Mammary epithelial cell (primary cell): Measurements from ENCODE around the gene NKPD1.

Experiments used
- CTCF ChIP-seq, 2 donors: IDR thresholded peaks in 1 of 2; conservative IDR thresholded peaks in 1 of 2; 2 replicates each; pipeline ENCODE4 v1.5.1; 2011 to 2012; ENCODE audit warnings: inconsistent platforms in 2 of 2, low read length in 2 of 2, mild to moderate bottlenecking in 2 of 2, control low read depth in 1 of 2, low read depth in 1 of 2; ENCODE audit not compliant: insufficient read depth in 1 of 2; ENCODE audit errors: extremely low read depth in 1 of 2
- EZH2 ChIP-seq: IDR thresholded peaks from 2 replicates; pipeline ENCODE4 v1.6.1; 2012; ENCODE audit warnings: low read length, inconsistent platforms, borderline replicate concordance

- no peak for TF ChIP-seq CTCF (conservative IDR thresholded peaks at IDR 0.05 in 1 of 2, IDR thresholded peaks at IDR 0.05 in 1 of 2; ENCODE audit: extremely low read depth in 1 of 2, insufficient read depth in 1 of 2, low read depth in 1 of 2, low read length in 2 of 2)
- no peak for TF ChIP-seq EZH2
Measured at GRCh38 chr19:45184115-45184514, 23.3 kb upstream of the NKPD1 start.
